IMR-90 (cell line): Measurements from ENCODE around the gene FSIP1. TPM values are rescaled to one million over a fixed set of nuclear protein-coding genes. Genes with fewer than 3 reads are reported as not detected.
A peak's percentile ranks its signal among the peaks of the same experiment; 100 is the strongest.

ENCODE experiments used
- ATAC-seq: fragments of 200-7000 bp; cut with Tn5 transposase; 2 replicates; pipeline ENCODE4 v1.9.1; 2020; ENCODE audit warnings: low read depth, mild to moderate bottlenecking, moderate library complexity
- BruUV-seq: library from RNA; stranded (reverse); fragments of 400-500 nt; replicated peaks from 2 replicates; lab custom pipeline; 2021; lab: Mats Ljungman, UMichigan
- CTCF ChIA-PET: fragments of 300-600 bp; formaldehyde crosslinking; extraction: SDS; loops from one replicate; lab custom pipeline; 2021; ENCODE audit warnings: antibody characterized with exemption; lab: Yijun Ruan, JAX
- POLR2A ChIA-PET: fragments of 300-600 bp; sonication (Branson Sonifier 250); formaldehyde crosslinking; loops from one replicate; lab custom pipeline; 2022; ENCODE audit warnings: antibody characterized with exemption; ENCODE audit not compliant: unreplicated experiment; lab: Charles Lee
- DNase-seq: peaks from one replicate; pipeline ENCODE4 v3.0.0; 2013
- H2AFZ ChIP-seq: replicated peaks from 2 replicates; pipeline ENCODE3; 2013; ENCODE audit warnings: low read length, mild to moderate bottlenecking; ENCODE audit not compliant: poor library complexity
- H2AK5ac ChIP-seq: 2 replicates; pipeline ENCODE4 v1.6.1; 2013; ENCODE audit warnings: low read depth, low read length, inconsistent platforms
- H2AK9ac ChIP-seq: replicated peaks from 2 replicates; pipeline ENCODE3; 2013; ENCODE audit warnings: mild to moderate bottlenecking, low read depth, low read length, moderate library complexity; ENCODE audit not compliant: poor library complexity
- H2BK120ac ChIP-seq: 2 replicates; pipeline ENCODE4 v1.6.1; 2013; ENCODE audit warnings: low read depth, low read length, inconsistent platforms
- H2BK15ac ChIP-seq: 3 replicates; pipeline ENCODE4 v1.6.1; 2013; ENCODE audit warnings: low read depth, low read length, inconsistent platforms
- H2BK20ac ChIP-seq: 2 replicates; pipeline ENCODE4 v1.6.1; 2013; ENCODE audit warnings: low read depth, mild to moderate bottlenecking, inconsistent platforms, low read length, moderate library complexity
- H2BK5ac ChIP-seq: 2 replicates; pipeline ENCODE4 v1.6.1; 2013; ENCODE audit warnings: mild to moderate bottlenecking, low read depth, low read length, inconsistent platforms; ENCODE audit not compliant: poor library complexity, severe bottlenecking
- H3K14ac ChIP-seq: replicated peaks from 2 replicates; pipeline ENCODE4 v1.6.1; 2013; ENCODE audit warnings: low read depth, low read length, inconsistent platforms
- H3K18ac ChIP-seq: 2 replicates; pipeline ENCODE4 v1.6.1; 2013; ENCODE audit warnings: low read depth, low read length, control low read depth
- H3K23ac ChIP-seq: 2 replicates; pipeline ENCODE4 v1.6.1; 2013; ENCODE audit warnings: low read depth, low read length, inconsistent platforms
- H3K27ac ChIP-seq: 2 replicates; pipeline ENCODE4 v1.5.1; 2013; ENCODE audit warnings: mild to moderate bottlenecking, control low read depth, low read length; ENCODE audit not compliant: insufficient read depth
- H3K27me3 ChIP-seq: 2 replicates; pipeline ENCODE4 v1.6.1; 2013; ENCODE audit warnings: low read length; ENCODE audit not compliant: control insufficient read depth, insufficient read depth
- H3K36me3 ChIP-seq: 2 replicates; pipeline ENCODE4 v1.6.1; 2013; ENCODE audit warnings: low read length, mixed read lengths; ENCODE audit not compliant: control insufficient read depth, insufficient read depth
- H3K4ac ChIP-seq: 2 replicates; pipeline ENCODE4 v1.6.1; 2013; ENCODE audit warnings: low read depth, low read length, inconsistent platforms
- H3K4me1 ChIP-seq: 2 replicates; pipeline ENCODE4 v1.6.1; 2013; ENCODE audit warnings: low read length, mixed read lengths; ENCODE audit not compliant: control insufficient read depth, insufficient read depth
- H3K4me2 ChIP-seq: 2 replicates; pipeline ENCODE4 v1.6.1; 2013; ENCODE audit warnings: low read depth, mild to moderate bottlenecking, control low read depth, low read length, moderate library complexity
- H3K4me3 ChIP-seq: 2 replicates; pipeline ENCODE4 v1.5.1; 2013; ENCODE audit warnings: low read depth, mild to moderate bottlenecking, control low read depth, low read length, moderate library complexity; ENCODE audit not compliant: insufficient read depth
- H3K56ac ChIP-seq: 2 replicates; pipeline ENCODE4 v1.6.1; 2013; ENCODE audit warnings: low read length, inconsistent platforms; ENCODE audit not compliant: insufficient read depth; ENCODE audit errors: extremely low read depth
- H3K79me1 ChIP-seq, 2 experiments: 2 replicates each; pipeline ENCODE4 v1.6.1; 2013; ENCODE audit warnings: low read length in 2 of 2, inconsistent platforms in 1 of 2, low read depth in 1 of 2
- H3K9ac ChIP-seq: 2 replicates; pipeline ENCODE4 v1.6.1; 2013; ENCODE audit warnings: low read depth, low read length, control low read depth
- H3K9me1 ChIP-seq: 2 replicates; pipeline ENCODE4 v1.6.1; 2013; ENCODE audit warnings: low read length, inconsistent platforms; ENCODE audit not compliant: insufficient read depth
- H3K9me3 ChIP-seq: 2 replicates; pipeline ENCODE4 v1.6.1; 2013; ENCODE audit warnings: low read length; ENCODE audit not compliant: control insufficient read depth, insufficient read depth
- H4K20me1 ChIP-seq: 2 replicates; pipeline ENCODE4 v1.6.1; 2013; ENCODE audit warnings: low read length, inconsistent platforms; ENCODE audit not compliant: insufficient read depth
- H4K5ac ChIP-seq: 2 replicates; pipeline ENCODE4 v1.6.1; 2013; ENCODE audit warnings: mild to moderate bottlenecking, low read depth, low read length, control low read depth
- H4K8ac ChIP-seq, 2 experiments: 2 replicates each; pipeline ENCODE4 v1.6.1; 2013; ENCODE audit warnings: low read depth in 2 of 2, low read length in 2 of 2, control low read depth in 1 of 2, inconsistent platforms in 1 of 2
- H4K91ac ChIP-seq: 2 replicates; pipeline ENCODE4 v1.6.1; 2013; ENCODE audit warnings: low read depth, low read length, inconsistent platforms; ENCODE audit not compliant: insufficient read depth
- CEBPB ChIP-seq: IDR thresholded peaks from 2 replicates; pipeline ENCODE4 v1.6.1; 2012; ENCODE audit warnings: low read depth, low read length, improper control_type of control experiment
- CHD1 ChIP-seq: IDR thresholded peaks from 2 replicates; pipeline ENCODE4 v1.6.1; 2012; ENCODE audit warnings: low read depth, low read length, improper control_type of control experiment
- FOS ChIP-seq: fragments of 150-350 bp; IDR thresholded peaks from 2 replicates; pipeline ENCODE4 v1.6.1; 2016; ENCODE audit warnings: low read depth, low read length
- MAFK ChIP-seq: IDR thresholded peaks from 2 replicates; pipeline ENCODE4 v1.6.1; 2012; ENCODE audit warnings: low read depth, low read length, improper control_type of control experiment
- MAZ ChIP-seq: IDR thresholded peaks from 2 replicates; pipeline ENCODE4 v1.6.1; 2012; ENCODE audit warnings: low read depth, mild to moderate bottlenecking, low read length, improper control_type of control experiment, moderate library complexity, borderline replicate concordance
- MXI1 ChIP-seq: IDR thresholded peaks from 2 replicates; pipeline ENCODE4 v1.6.1; 2012; ENCODE audit warnings: low read depth, mild to moderate bottlenecking, low read length, moderate library complexity, borderline replicate concordance
- NFE2L2 ChIP-seq: fragments of 150-350 bp; IDR thresholded peaks from 2 replicates; pipeline ENCODE4 v1.6.1; 2016; ENCODE audit warnings: low read depth, mild to moderate bottlenecking, low read length
- RAD21 ChIP-seq: IDR thresholded peaks from 2 replicates; pipeline ENCODE4 v1.6.1; 2012; ENCODE audit warnings: low read length, improper control_type of control experiment
- SMC3 ChIP-seq: fragments of 150-350 bp; IDR thresholded peaks from 2 replicates; pipeline ENCODE4 v1.6.1; 2016; ENCODE audit warnings: low read depth, mild to moderate bottlenecking, antibody characterized with exemption, low read length, moderate library complexity
- USF2 ChIP-seq: fragments of 150-350 bp; IDR thresholded peaks from 2 replicates; pipeline ENCODE4 v1.6.1; 2017; ENCODE audit warnings: mild to moderate bottlenecking, antibody characterized with exemption, low read length, low read depth
- WGBS, 2 experiments: methylation state at CpG; one replicate each; pipeline versions ENCODE4 v1.1.5 to v1.1.7; 2013; ENCODE audit warnings: missing lambda C conversion rate in 2 of 2; ENCODE audit not compliant: insufficient read length in 1 of 2; ENCODE audit errors: extremely low coverage in 2 of 2; 5-methylcytosine and 5-hydroxymethylcytosine counted together
- dilution Hi-C: fragments of 300-500 bp; cut with HindIII; formaldehyde crosslinking; loops from one replicate; pipeline ENCODE4 v1.14.3; 2018; ENCODE audit warnings: low sequenced_read_pairs; ENCODE audit not compliant: unreplicated experiment
- in situ Hi-C: fragments of 300-500 bp; cut with MboI; formaldehyde crosslinking; loops from 3 replicates; pipeline ENCODE4 v1.14.3; 2019; ENCODE audit warnings: low sequenced_read_pairs, inconsistent platforms, mixed read lengths
- intact Hi-C: fragments of 100-400 bp; cut with micrococcal nuclease; formaldehyde crosslinking; loops from 2 replicates; pipeline ENCODE4 v1.10.0; 2022
- polyA plus RNA-seq, 3 experiments: library from polyadenylated mRNA; depleted of rRNA; stranded (reverse); fragments of >200 nt; gene quantifications; 2 replicates each; pipeline ENCODE4 v1.2.3, GENCODE V29; 2012; ENCODE audit warnings: low replicate concordance in 1 of 3
- total RNA-seq: library from RNA; depleted of rRNA; stranded (reverse); fragments of >200 nt; gene quantifications from 2 replicates; pipeline ENCODE4 v1.2.3, GENCODE V29; 2012
- TF ChIP-seq, protein P1 (sequence below): fragments of 150-350 bp; IDR thresholded peaks from 2 replicates; pipeline ENCODE4 v1.6.1; 2016; ENCODE audit warnings: low read depth, mild to moderate bottlenecking, low read length, moderate library complexity, borderline replicate concordance
- TF ChIP-seq, protein P2 (sequence below): conservative IDR thresholded peaks from 2 replicates; pipeline ENCODE4 v1.5.1; 2012; ENCODE audit warnings: mild to moderate bottlenecking, low read depth, low read length, improper control_type of control experiment

FSIP1 gene
- total and polyA plus RNA-seq, 2 of the 4 experiments (the other 2 are of a cell fraction): 0.10 to 0.18 TPM

GRCh38 chr15:39582977-39583595 lies 199.6 kb downstream of the FSIP1 start:
- Histone ChIP-seq H4K5ac (no peak overlapping the region), H3K4me2 (peak overlapping the region; percentile 63), H3K79me1 (peaks cover 7 to 66% of the 10 kb centered on the region in 2 experiments; a peak in 3 of 4 replicates), H3K9me1 (peaks cover 15% of the 10 kb centered on the region; the same call in 1 of the 2 replicates), H3K23ac (peak overlapping the region; percentile 95), H3K36me3 (peaks cover 58% of the 10 kb centered on the region), H4K91ac (no peak overlapping the region), H3K9me3 (no peaks in the 10 kb centered on the region), H3K18ac (no peak overlapping the region), H2BK120ac (no peak overlapping the region), H4K8ac (no peak overlapping the region), H4K20me1 (peaks cover 71% of the 10 kb centered on the region), H3K9ac (peak overlapping the region; percentile 85), H3K56ac (peak overlapping the region; percentile 55), H3K4me3 (peak overlapping the region; percentile 80), H2AFZ (no peak overlapping the region), H2BK15ac (no peak overlapping the region), H3K4me1 (peaks cover 8% of the 10 kb centered on the region), H3K4ac (peak overlapping the region; percentile 88; the same call in 1 of the 2 replicates), H3K27me3 (no peaks in the 10 kb centered on the region), H3K27ac (peak overlapping the region; percentile 78), H2BK5ac (peak overlapping the region; percentile 56), H2BK20ac (no peak overlapping the region), H3K14ac (peak overlapping the region; percentile 95), H2AK5ac (no peak overlapping the region; the same call in 1 of the 2 replicates), H2AK9ac (no peak overlapping the region)
- in situ Hi-C loops: loop anchor here (5.0 kb wide), 4 partner anchors 411 to 876 kb away; no protein-coding TSS in a partner anchor
- ChIA-PET CTCF (no interaction called here), POLR2A (interaction anchor here (0.6 to 2.6 kb wide), 9 partner anchors 8 to 496 kb away, joined by 3 to 10 read pairs (median 4); no protein-coding TSS in a partner anchor)
- BruUV-seq: no TSS peak
- WGBS, 2 experiments: no CpG with 5 or more reads among the region's 4 CpGs
- dilution Hi-C loops: no loop called here
- ATAC-seq: no peak
- intact Hi-C loops: loop anchor here (5.0 kb wide), 1 partner anchor 296 kb away; no protein-coding TSS in a partner anchor
- no peak for DNase-seq
- TF ChIP-seq, protein P1, sequence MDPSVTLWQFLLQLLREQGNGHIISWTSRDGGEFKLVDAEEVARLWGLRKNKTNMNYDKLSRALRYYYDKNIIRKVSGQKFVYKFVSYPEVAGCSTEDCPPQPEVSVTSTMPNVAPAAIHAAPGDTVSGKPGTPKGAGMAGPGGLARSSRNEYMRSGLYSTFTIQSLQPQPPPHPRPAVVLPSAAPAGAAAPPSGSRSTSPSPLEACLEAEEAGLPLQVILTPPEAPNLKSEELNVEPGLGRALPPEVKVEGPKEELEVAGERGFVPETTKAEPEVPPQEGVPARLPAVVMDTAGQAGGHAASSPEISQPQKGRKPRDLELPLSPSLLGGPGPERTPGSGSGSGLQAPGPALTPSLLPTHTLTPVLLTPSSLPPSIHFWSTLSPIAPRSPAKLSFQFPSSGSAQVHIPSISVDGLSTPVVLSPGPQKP: no peak
- TF ChIP-seq MAFK (no peak), MAZ (no peak), MXI1 (no peak), USF2 (no peak), NFE2L2 (no peak), CHD1 (no peak), FOS (no peak), SMC3 (no peak), RAD21 (no peak), CEBPB (no peak)
- TF ChIP-seq, protein P2, sequence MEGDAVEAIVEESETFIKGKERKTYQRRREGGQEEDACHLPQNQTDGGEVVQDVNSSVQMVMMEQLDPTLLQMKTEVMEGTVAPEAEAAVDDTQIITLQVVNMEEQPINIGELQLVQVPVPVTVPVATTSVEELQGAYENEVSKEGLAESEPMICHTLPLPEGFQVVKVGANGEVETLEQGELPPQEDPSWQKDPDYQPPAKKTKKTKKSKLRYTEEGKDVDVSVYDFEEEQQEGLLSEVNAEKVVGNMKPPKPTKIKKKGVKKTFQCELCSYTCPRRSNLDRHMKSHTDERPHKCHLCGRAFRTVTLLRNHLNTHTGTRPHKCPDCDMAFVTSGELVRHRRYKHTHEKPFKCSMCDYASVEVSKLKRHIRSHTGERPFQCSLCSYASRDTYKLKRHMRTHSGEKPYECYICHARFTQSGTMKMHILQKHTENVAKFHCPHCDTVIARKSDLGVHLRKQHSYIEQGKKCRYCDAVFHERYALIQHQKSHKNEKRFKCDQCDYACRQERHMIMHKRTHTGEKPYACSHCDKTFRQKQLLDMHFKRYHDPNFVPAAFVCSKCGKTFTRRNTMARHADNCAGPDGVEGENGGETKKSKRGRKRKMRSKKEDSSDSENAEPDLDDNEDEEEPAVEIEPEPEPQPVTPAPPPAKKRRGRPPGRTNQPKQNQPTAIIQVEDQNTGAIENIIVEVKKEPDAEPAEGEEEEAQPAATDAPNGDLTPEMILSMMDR: no peak
